ENCODE results near the gene KLF7.

DNA sequence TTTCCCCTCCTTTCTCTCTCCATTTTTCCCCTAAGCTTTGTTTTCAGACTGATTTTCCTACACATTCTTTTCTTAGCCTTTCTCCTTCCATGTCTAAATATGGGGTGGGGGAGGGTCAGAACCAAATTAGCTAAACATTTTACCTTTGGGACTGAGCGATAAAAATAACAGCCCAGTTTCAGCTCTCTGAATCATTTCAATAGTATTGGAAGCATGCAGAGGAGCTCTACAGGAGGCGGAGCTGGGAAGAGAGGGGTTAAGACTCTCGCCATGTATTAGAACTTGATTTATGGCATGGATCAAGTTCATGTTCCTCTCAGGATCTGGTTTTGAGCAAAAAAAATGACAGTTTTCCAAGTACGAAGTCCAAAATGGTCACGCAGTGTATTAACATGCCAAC is 117.3 kb downstream of the KLF7 start:
- TF ChIP-seq, protein P1, sequence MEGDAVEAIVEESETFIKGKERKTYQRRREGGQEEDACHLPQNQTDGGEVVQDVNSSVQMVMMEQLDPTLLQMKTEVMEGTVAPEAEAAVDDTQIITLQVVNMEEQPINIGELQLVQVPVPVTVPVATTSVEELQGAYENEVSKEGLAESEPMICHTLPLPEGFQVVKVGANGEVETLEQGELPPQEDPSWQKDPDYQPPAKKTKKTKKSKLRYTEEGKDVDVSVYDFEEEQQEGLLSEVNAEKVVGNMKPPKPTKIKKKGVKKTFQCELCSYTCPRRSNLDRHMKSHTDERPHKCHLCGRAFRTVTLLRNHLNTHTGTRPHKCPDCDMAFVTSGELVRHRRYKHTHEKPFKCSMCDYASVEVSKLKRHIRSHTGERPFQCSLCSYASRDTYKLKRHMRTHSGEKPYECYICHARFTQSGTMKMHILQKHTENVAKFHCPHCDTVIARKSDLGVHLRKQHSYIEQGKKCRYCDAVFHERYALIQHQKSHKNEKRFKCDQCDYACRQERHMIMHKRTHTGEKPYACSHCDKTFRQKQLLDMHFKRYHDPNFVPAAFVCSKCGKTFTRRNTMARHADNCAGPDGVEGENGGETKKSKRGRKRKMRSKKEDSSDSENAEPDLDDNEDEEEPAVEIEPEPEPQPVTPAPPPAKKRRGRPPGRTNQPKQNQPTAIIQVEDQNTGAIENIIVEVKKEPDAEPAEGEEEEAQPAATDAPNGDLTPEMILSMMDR (IDR thresholded peaks at IDR 0.05; ENCODE audit: low read depth, low read length, missing input control): no peak
- no peak for TF ChIP-seq EGR1 (IDR thresholded peaks at IDR 0.05; ENCODE audit: low read depth in 2 of 2)
- TF ChIP-seq YY1 (IDR thresholded peaks at IDR 0.05): no peak
- no peak for TF ChIP-seq MAX (IDR thresholded peaks at IDR 0.05)

Measured in liver (tissue), 3 donors.